Measurements from ENCODE around the gene MFGE8. TPM values are rescaled to one million over a fixed set of nuclear protein-coding genes. Genes with fewer than 3 reads are reported as not detected.

The MFGE8 gene
- total and polyA plus RNA-seq, 9 of the 15 experiments (the other 6 are each of a cell fraction or from before 2014, with no cell fraction given): 2.3 to 142 (median 62.3) TPM

- no peak for TF ChIP-seq SP1 (CRISPR knock-in tag; IDR thresholded peaks at IDR 0.05)
- TF ChIP-seq SMAD4 (CRISPR knock-in tag; conservative IDR thresholded peaks at IDR 0.05): peak; percentile 97
- 0 out of 2 replicates have a peak, but pooled peaks have one; percentile 48 for TF ChIP-seq TOE1 (IDR thresholded peaks at IDR 0.05; ENCODE audit: borderline replicate concordance)
- no peak for TF ChIP-seq TOE1 (CRISPR knock-in tag; IDR thresholded peaks at IDR 0.05; ENCODE audit: borderline replicate concordance, low read depth)
- no peak for TF ChIP-seq KAT7 (CRISPR knock-in tag; IDR thresholded peaks at IDR 0.05; ENCODE audit: borderline replicate concordance)
- peak; percentile 16; the same call in 1 of the 2 replicates for TF ChIP-seq E2F3 (CRISPR knock-in tag; IDR thresholded peaks at IDR 0.05)
- 0 out of 2 replicates have a peak, but pooled peaks have one; percentile 26 for TF ChIP-seq ZNF263 (CRISPR knock-in tag; IDR thresholded peaks at IDR 0.05; ENCODE audit: borderline replicate concordance)
- no peak for TF ChIP-seq HMGN3 (IDR thresholded peaks at IDR 0.05; ENCODE audit: borderline replicate concordance, extremely low read depth, insufficient read length, low read depth, low read length)
- TF ChIP-seq FOXK2 (conservative IDR thresholded peaks at IDR 0.05 in 1 of 2, IDR thresholded peaks at IDR 0.05 in 1 of 2; ENCODE audit: low read depth in 2 of 2): peak; percentile 96 to 97
- no peak for TF ChIP-seq ZNF140 (CRISPR knock-in tag; IDR thresholded peaks at IDR 0.05)
- no peak for TF ChIP-seq ZNF124 (CRISPR knock-in tag; IDR thresholded peaks at IDR 0.05)
- 0 out of 2 replicates have a peak, but pooled peaks have one; percentile 25 for TF ChIP-seq ZNF134 (CRISPR knock-in tag; conservative IDR thresholded peaks at IDR 0.05)
- 0 out of 2 replicates have a peak, but pooled peaks have one; percentile 41 for TF ChIP-seq NFE2 (IDR thresholded peaks at IDR 0.05; ENCODE audit: low read depth)
- peak; percentile 78 for TF ChIP-seq CREM (IDR thresholded peaks at IDR 0.05; ENCODE audit: low read depth)
- TF ChIP-seq HBP1 (CRISPR knock-in tag; IDR thresholded peaks at IDR 0.05): 0 out of 2 replicates have a peak, but pooled peaks have one; percentile 65
- peak; percentile 68; the same call in 1 of the 2 replicates for TF ChIP-seq BRD4 (IDR thresholded peaks at IDR 0.05)
- no peak for TF ChIP-seq SRSF1 (IDR thresholded peaks at IDR 0.05; ENCODE audit: low read depth, low read length)
- peak; percentile 35; the same call in 1 of the 2 replicates for TF ChIP-seq ZBTB12 (CRISPR knock-in tag; IDR thresholded peaks at IDR 0.05)
- TF ChIP-seq SRSF9 (IDR thresholded peaks at IDR 0.05; ENCODE audit: borderline replicate concordance, low read depth, low read length): no peak
- no peak for TF ChIP-seq CC2D1A (IDR thresholded peaks at IDR 0.05)
- TF ChIP-seq POLR3G (IDR thresholded peaks at IDR 0.05; ENCODE audit: extremely low read depth, insufficient read length, insufficient replicate concordance): no peak
- peak; percentile 19 to 50; a peak in 1 of 4 replicates for TF ChIP-seq TEAD1 (CRISPR knock-in tag; IDR thresholded peaks at IDR 0.05)
- TF ChIP-seq, protein P1, sequence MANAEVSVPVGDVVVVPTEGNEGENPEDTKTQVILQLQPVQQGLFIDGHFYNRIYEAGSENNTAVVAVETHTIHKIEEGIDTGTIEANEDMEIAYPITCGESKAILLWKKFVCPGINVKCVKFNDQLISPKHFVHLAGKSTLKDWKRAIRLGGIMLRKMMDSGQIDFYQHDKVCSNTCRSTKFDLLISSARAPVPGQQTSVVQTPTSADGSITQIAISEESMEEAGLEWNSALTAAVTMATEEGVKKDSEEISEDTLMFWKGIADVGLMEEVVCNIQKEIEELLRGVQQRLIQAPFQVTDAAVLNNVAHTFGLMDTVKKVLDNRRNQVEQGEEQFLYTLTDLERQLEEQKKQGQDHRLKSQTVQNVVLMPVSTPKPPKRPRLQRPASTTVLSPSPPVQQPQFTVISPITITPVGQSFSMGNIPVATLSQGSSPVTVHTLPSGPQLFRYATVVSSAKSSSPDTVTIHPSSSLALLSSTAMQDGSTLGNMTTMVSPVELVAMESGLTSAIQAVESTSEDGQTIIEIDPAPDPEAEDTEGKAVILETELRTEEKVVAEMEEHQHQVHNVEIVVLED (CRISPR knock-in tag; IDR thresholded peaks at IDR 0.05): no peak; the same call in 1 of the 2 replicates
Observed at GRCh38 chr15:88938802-88939485, 25.8 kb upstream of the MFGE8 start (continued).

Measured in K562 (cell line).